HG03575 (cell line): Measurements from ENCODE around the gene MED15.
"Not testable (repeated sequence)": the region's sequence is repeated elsewhere in the genome, so short reads cannot be mapped to it uniquely, and the experiment has no call there.

Experiments
- ATAC-seq: cut with Tn5 transposase; IDR thresholded peaks from one replicate; pipeline ENCODE4 v1.9.1; 2021; ENCODE audit not compliant: unreplicated experiment, insufficient number of reproducible peaks, low FRiP score; ENCODE audit errors: extremely low read depth

The MED15 gene

GRCh38 chr22:20587206-20587958 is 80.0 kb downstream of the MED15 start:
- ATAC-seq: no peak

- no peak for ATAC-seq
Measured at GRCh38 chr22:20588092-20588842, 80.9 kb downstream of the MED15 start.

GRCh38 chr22:20588843-20589581 is 81.6 kb downstream of the MED15 start:
- ATAC-seq: no peak

- ATAC-seq: no peak
Measured at GRCh38 chr22:20589614-20590476, 82.4 kb downstream of the MED15 start.

GRCh38 chr22:20590477-20591294 is 83.3 kb downstream of the MED15 start:
- no peak for ATAC-seq

GRCh38 chr22:20591295-20591645 is 83.9 kb downstream of the MED15 start:
- no peak for ATAC-seq

- no peak for ATAC-seq
Measured at GRCh38 chr22:20591660-20592310, 84.4 kb downstream of the MED15 start.

GRCh38 chr22:20594038-20594437 is 86.6 kb downstream of the MED15 start:
- not testable (repeated sequence) for ATAC-seq

- not testable (repeated sequence) for ATAC-seq
Measured at GRCh38 chr22:20594486-20594885, 87.1 kb downstream of the MED15 start.

- no peak for ATAC-seq
Measured at GRCh38 chr22:20595461-20595860, 88.1 kb downstream of the MED15 start.

GRCh38 chr22:20599117-20599516 is 91.7 kb downstream of the MED15 start:
- no peak for ATAC-seq

GRCh38 chr22:20600137-20600673 is 92.8 kb downstream of the MED15 start:
- no peak for ATAC-seq

GRCh38 chr22:20601308-20601707 is 93.9 kb downstream of the MED15 start:
- no peak for ATAC-seq

- ATAC-seq: no peak
Measured at GRCh38 chr22:20602609-20603164, 95.3 kb downstream of the MED15 start.

GRCh38 chr22:20604092-20604747 is 96.8 kb downstream of the MED15 start:
- no peak for ATAC-seq

GRCh38 chr22:20604776-20605221 is 97.4 kb downstream of the MED15 start:
- ATAC-seq: no peak

- ATAC-seq: no peak
Measured at GRCh38 chr22:20605328-20605727, 97.9 kb downstream of the MED15 start.
